ENCODE measurements around the gene AGAP3.
A peak's percentile ranks its signal among the peaks of the same experiment; 100 is the strongest.

The AGAP3 gene

DNA sequence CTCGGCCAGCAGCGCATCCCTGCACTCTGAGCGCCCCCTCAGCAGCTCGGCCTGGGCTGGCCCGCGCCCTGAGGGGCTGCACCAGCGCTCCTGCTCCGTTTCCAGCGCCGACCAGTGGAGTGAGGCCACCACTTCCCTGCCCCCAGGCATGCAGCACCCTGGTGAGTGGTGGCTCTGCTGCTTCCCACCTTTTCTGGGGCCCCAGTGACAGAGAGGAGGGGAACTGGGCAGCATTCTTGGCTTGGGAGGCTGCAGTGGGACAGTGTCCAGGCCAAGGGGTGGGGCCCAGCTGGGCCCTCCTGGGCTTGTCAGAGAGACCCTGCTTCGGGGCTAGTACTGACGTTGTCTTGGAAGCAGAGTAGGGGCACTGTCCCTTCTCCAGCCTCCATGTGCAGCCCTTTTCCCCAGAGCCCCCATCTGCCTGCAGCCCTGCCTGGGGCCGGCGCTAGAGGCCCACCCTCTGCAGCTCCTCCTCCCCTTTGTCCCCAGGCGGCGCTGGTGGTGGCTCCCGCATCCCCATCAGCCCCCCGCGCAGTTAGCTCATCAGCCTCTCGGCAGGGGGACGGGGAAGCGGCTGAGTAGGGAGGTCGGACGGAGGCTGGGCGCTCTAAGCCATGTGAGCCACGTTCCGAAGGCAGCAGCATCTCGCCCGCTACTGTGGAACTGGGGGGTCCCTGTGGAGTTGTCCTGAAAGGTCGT is 52.0 kb downstream of the AGAP3 start:
- DNase-seq = no peak

DNA sequence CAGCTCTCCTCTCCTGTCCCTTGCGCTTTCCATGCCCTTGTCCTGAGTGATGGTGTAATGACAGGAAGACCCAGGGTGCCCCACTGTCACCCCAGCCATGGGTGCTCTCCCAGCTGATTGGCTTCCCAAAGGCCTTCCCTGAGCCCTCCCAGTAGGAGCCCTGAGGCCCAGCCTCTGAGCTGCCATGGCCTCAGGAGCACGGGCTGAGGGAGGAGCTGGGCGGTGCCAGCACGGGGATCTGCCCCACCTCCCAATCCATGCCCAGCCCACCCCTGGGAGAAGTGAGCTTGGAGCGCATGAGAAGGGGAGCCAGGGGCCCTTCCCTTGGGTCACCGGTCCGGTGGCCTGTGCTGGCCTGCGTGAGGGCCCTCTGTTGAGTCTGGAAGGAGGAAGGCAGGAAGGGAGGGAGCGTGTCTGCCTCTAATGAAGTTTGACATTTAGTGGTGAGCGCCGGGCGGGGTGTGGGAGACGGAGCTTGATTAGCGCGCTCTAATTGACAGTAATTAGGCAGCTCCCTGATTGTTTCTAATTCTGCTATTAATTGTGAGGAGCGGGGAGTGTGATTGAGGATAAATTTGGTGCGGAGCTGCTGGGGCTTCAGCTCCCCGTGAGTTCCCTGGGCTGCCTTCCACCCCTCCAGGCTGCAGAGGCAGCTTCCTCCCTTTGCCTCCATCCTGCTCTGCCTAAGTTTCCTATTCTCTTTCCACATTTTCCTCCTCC is 53.0 kb downstream of the AGAP3 start:
- no peak for DNase-seq

DNA sequence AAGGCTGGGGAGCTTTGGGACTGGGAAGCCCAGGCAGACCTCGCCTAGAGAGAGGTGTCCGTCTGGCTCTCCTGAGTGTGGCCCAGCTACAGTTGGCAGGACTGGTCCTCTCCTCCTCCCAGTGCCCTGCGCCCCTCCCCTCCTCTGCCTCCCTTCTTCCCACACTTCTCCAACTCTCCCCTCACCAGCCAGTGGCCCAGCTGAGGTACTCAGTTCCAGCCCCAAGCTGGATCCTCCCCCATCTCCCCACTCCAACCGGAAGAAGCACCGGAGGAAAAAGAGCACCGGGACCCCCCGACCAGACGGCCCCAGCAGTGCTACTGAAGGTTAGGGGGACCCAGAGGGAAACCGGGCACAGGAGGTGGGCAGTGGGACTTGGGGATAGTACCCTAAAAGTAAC is 53.5 kb downstream of the AGAP3 start:
- no peak for DNase-seq

DNA sequence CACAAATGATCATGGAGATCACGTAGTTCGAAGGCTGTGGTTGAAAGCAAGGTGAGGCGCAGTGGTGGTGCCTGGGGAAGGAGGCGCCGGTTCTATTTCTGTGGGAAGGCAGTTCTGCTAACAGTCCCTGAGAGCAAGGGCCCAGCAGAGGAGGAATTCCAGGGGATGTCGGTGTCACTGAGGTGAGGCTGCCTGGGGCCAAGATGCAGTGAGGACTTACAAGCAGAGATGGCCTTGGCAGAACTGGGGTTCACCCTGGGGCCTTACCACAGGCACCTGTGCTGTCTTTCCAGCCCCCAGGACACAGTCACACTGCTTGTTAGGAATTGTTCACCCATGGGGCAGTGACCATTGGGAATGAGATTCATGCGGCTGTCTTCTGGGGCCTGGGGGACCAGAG is 54.6 kb downstream of the AGAP3 start:
- DNase-seq = no peak

DNA sequence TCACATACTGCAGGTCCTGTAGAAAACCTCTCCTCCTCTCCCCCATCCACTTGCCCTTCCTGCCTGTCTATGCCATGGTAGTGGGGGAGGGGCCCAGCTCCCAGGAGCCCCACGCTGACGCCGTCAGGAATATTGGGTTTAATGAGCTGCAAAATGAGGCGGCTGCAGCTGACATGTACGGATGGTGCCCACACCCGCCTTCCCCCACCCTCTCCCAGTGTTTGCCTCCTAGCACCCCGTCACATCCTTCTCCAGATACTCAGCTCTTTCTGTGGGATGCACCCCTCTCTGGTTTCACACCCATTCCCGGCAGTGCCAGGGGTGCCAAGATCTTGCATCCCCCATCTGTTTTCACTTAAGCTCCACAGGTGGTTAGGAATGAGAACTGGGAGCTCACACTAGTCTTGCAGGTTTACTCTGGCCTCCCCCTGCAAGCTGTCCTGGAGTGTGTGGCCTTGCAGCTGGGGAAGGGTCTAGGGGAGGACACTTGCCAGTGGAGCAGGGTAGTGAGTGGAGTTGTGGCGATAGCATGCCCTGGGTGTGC is 55.1 kb downstream of the AGAP3 start:
- DNase-seq = no peak

DNA sequence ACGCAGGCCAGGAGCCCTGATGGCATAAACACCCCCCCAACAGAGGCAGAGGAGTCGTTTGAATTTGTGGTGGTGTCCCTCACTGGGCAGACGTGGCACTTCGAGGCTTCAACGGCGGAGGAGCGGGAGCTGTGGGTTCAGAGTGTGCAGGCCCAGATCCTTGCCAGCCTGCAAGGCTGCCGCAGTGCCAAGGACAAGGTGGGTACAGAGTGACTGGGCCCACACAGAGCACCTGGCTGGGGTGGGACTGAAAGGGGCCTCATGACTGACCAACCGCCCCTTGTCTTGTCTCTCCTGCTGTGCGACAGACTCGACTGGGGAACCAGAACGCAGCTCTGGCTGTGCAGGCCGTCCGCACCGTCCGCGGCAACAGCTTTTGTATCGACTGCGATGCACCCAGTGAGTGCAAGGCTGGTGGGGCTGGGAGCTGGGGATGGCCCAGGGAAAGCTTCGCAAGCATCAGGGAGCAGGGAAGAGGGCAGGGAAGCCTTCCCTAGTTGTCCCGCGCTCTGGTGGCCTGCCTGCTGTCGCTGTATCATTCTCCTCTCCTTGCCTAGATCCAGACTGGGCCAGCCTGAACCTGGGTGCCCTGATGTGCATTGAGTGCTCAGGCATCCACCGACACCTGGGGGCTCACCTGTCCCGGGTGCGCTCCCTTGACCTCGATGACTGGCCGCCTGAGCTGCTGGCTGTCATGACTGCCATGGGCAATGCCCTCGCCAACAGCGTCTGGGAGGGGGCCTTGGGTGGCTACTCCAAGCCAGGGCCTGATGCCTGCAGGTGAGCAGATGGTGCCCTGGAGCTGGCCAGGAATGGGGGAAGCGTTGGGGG is 55.8 kb downstream of the AGAP3 start:
- DNase-seq = no peak

DNA sequence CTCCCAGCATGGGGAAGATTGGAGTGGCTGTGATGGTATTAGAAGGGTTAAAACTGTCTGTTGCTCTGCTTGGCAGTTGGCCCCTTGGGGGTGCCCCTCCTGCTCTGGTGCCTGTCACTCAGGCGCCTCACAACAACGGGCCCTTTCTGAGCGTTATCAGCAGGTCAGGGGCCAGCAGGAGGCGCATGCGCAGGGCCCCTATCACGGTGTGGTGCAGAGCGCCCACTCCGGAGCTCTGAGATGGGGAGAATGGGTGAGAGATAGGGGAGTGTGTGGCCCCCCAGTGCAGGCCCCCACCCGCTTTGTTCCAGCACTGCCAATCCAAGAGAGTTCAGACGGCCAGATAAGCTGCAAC is 56.4 kb downstream of the AGAP3 start:
- no peak for DNase-seq

DNA sequence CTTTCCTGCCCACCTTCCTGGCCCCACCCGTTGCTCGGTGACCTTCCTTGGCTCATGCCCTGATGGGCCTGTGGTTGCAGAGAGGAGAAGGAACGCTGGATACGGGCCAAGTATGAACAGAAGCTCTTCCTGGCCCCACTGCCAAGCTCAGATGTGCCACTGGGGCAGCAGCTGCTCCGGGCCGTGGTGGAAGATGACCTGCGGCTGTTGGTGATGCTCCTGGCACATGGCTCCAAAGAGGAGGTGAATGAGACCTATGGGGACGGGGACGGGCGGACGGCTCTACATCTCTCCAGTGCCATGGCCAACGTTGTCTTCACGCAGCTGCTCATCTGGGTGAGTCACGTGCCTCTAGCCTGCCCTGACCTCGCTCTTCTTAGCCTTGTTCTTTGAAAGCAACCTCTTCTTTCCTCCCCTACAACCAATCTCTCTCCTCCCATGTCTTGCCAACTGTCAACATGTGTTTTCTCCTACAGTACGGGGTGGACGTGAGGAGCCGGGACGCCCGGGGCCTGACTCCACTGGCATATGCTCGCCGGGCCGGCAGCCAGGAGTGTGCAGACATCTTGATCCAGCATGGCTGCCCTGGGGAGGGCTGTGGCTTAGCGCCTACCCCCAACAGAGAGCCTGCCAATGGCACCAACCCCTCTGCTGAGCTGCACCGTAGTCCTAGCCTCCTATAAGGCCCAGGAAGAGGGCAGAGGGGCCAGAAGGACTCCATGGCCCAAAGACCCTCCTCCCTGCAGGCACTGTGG is 57.2 kb downstream of the AGAP3 start:
- DNase-seq = no peak

DNA sequence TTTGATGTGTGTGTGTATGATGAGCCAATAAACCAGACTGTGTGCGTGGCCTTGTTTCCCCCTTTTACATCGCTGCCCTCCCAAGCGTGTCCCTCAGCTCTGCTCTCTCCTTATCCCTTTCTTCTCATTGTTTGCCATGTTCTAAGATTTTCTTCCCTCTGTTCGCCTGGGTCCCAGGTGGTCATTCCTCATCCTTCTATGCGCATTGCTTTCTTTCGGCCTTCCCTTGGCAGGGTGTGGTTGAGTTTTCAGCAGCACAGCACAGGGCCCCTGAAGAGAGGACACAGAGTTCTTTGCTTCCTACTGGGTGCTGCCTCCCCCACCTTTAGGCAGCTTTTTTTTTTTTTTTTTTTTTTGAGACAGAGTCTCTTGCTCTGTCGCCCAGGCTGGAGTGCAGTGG is 58.1 kb downstream of the AGAP3 start:
- no peak for DNase-seq

DNA sequence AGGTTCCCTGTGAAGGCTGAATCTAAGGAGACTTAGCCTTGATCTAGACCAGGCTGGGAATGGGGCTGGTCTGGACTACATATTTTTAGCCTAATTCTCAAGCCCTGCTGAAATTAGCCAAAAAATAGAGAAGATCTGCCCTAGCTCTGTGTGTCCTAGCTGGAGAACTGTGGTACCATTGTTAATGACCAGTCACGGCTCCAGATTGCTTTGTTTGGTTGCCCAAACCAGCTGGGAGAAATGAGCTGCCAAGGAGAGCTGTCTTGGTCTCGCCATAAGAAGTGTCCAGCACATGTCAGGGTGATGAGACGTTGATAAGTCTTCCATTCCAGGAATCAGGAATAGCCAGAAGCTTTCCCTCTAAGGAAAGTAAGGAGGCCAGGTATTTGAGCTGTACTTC is 60.5 kb downstream of the AGAP3 start:
- DNase-seq = no peak

DNA sequence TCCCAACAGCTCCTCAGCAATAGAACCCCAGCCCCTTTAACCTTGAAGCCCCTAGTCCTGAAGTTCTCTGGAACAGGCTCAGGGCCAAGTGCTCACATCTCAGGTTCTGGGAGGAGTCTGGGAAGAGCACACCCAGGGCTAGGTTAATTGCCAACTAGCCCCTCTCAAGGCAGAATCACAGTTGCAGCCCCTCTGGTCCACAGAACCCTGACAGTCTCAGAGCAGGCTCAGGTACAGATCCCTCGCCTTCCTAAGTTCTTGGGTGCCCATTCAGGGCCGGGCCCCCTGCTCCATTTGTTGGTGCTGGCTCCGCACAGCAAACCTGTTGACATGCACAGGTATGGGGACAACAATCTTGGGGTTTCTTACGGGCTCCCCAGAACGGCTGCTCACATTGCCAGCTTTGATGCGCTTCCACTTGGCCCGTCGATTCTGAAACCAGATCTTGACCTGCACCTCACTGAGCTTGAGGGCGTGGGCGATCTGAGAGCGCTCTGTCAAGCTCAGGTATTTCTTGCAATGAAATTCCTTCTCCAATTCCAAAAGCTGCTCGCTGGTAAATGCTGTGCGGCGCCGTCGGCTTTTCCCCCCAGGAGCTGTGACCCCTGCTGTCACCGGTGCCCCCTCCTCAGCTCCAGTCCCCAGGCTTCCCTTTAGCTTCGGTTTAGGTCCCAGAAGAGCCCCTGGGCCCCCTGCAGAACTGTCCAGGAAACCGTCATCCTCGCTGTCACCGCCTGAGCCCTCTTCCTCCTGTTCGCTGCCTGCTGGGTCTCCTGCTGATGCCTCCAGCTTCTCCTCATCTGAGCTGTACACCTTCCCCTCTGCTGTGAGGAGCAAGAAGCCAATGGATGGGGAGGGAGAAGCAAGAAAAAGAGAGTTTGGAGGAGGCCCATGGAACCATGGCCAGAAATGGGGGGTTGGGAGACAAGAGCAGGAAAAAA is 62.3 kb downstream of the AGAP3 start:
- no peak for DNase-seq

DNA sequence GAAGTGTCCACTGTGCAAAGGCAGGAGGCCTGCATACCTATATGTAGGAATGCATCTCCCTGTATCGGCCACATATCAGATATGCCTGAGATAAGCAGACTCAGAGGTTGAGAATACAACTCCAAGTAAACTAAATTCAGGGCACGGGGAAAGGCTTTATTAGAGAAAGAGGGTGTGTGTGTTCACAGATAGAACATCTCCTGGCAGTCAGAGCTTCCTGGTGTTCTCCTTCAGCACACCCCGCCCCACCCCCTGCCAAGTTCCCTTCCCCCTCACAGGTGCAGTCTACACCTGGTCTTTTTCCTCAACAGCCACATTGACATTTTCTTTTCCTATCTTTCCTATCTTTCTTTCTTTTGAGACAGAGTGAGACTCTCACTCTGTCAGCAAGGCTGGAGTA is 64.1 kb downstream of the AGAP3 start:
- peak; percentile 40 for DNase-seq

DNA sequence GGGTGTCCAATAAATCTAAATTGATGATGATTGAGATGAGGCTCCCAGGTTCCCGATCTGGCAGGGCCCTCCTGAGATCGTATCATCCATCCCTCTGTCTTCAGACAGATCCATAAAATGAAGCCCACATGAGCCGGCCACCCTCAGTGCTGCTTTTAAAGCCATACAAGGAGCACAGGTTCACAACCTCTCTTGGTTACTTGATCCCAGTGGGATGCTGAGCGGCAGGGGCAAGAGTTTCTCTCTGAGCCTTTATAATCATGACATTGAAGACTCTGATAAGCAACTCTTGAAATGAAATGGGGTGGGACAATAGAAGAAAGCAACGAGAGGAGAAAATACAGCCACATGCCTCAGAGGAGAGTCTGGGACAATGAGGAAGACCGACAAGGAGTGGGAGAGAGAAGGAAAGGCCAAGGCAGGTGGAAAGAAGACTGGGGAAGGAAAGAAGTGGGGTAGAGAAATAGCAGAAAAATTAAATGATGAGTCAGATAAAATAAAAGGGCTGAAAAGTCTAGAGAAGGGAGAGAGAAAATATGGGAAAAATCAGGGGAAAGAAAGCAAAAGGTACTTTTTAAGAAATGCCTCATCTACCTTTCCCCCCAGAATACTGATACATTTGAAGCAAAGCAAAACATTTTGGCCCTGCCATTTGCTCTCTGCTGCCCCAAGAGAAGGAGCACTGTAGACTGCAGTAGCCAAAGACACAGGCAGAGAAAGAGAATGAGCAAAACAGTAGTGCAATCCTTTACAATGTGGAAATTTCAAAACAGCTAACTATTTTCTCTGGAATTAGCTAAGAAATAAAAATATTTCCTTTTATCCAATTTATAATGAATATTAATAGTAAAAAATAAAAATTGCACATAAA is 66.6 kb downstream of the AGAP3 start:
- no peak for DNase-seq

DNA sequence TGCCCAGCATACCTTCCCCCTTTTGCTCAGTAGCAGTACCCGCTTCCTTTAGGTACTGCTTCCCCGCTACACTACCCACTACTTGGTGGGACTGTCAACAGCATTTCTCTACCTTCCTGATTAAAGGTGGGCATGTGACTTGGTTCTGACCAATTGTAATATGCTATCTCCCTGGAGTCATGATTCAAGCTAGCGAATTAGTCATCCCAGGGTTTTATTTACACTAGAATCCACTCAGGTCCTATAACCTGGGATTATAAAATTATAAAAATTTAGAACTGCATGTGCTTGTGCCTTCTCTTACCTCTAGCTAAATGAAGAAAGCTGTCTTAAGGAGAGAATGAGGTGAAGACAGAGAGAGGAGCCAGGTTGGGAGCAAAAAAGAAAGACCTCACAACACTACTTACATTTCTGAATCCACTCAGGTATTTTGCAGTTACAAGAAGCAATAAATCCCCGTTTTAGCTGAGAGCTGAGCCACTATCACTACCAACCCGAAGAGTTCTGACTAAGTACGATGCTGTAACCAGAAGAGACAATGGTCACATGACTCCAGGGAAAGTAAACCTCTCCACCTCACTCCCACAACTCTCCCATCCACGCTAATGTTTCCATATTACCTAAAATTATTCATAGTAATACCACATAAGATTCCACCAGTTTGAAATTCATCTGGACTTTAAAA is 71.5 kb downstream of the AGAP3 start:
- no peak for DNase-seq

DNA sequence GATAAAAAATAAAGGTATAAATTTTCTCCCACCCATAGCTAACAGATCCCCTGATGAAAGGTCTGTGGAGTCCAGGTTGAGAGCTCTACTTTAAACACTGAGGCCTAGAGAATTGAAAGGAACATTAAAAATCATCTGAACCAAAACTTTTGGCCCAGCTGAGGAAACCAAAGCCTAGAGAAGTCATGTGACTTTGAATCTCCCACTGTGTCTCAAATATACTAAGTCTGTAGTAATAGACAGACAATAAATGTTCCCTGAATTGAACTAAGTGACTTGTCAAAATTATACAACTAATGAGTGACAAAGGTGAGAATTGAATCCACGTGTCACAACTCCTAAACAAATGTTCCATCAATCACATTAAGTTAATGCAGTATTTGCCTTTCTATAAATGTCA is 75.5 kb downstream of the AGAP3 start:
- DNase-seq = no peak

DNA sequence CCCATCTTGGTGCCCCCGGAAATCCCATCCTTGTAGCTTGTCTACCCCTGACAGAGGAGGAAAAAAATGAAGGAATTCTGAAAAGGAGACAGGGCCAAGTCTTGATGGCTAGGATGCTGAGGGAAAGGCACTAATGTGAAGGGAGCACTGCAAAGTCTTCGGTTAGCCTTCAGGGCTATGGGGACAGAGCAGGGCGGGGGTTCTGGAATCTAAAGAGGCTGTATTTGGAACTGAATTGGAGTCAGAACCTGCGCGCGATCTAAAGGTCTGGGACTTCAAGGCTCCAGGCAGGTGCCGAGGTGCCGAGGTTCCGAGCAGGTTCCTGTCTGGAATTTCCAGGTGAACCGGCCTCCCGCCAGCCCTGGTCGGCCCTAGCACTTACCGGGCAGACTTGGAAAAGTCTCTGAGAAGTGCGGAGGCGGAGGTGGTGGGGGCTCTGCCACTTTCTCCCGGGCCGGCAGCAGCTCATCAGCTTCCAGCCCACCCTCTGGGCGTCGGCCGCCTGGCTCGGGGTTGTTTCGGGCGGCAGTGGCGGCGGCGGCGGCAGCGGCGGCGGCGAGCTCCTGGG is 80.4 kb downstream of the AGAP3 start:
- no peak for DNase-seq

DNA sequence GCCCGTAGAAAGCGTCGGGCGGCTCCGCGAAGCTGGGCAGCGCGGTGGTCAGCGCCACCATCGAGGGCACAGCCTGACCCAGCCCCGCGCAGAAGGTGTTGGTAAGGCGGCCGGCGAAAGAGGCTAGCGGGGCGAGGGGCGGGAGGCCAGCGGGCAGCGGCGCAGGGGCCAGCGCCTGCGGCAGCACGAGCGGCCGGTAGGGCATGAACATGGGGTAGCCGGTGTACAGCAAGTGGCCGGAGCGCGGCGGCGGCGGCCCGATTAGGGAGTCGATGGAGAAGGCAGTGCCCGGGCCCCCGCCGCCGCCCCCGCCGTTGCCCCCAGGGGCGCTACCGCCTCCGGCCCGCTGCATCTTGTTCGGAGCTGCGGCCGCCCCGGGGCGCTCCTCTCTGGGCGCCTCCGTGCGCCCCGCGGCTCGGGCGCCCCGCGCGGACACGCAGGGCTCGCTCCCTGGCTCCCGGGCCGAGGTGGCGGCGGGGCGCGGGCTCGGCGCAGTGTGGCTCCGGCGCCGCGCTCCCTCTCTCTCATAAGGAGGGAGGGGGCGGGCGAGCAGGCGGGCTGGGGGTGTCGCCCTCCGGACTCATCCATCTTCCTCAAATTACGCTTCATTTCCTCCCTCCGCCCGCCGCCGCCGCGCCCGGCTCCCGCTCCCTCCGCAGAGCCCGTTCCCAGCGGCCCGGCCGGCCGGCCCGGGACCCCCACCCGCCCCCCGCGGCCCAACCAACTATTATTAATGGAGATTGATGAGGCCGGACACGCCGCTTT is 81.1 kb downstream of the AGAP3 start, which contains the start of gene GBX1:
GBX1 (minus strand) TSS at position 498 of the 765 bp plus-strand sequence; CDS start at position 352, 146 bp downstream.
- DNase-seq = no peak

DNA sequence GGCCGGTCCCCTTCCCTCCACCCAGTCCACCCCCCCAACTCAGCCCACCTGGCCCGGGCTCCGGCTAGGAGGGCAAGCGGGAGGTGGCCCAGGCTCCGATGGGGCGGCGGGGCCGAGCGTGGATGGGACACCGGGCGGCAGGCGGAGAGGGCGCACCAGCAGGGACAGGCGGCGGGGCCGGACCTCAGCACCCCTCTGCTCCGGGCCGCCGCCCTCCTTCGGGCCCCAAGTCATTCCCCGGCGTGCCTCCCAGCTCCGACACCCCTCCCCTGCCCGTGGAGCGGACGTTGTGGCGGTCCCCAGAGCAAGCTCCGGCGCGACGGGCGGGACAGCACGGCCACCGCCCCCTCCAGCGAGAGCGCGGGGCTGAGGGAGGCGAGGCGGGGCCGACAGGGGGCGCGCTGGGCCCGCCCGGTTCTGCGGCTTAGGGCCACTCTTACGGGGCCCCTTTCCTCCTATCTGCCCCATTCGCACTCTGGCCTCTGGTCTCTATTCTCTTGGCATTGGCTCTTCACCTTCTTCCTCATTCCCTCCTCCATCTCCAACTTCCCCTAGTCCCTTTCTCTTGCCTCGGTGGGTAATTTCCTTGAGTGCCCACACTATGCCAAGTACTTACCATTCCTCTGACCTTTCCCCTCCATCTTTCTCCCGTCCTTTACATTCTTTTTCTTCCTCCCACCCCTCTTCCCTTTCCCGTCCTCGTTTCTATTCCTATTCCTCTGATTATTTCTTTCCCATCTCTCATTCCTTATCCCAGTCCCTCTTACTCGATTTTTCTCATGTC is 81.9 kb downstream of the AGAP3 start:
- DNase-seq = peak; percentile 61
